NT2/D1 (cell line): ENCODE measurements around the gene WAS.
"Not testable (repeated sequence)": the region's sequence is repeated elsewhere in the genome, so short reads cannot be mapped to it uniquely, and the experiment has no call there.

Experiments used
- DNase-seq: peaks from one replicate; pipeline ENCODE4 v3.0.0-alpha.2; 2011; ENCODE audit warnings: low read depth, low spot score
- H3K27me3 ChIP-seq: 2 replicates; pipeline ENCODE4 v1.6.0; 2011; ENCODE audit warnings: mild to moderate bottlenecking; ENCODE audit not compliant: insufficient read length, insufficient read depth
- H3K36me3 ChIP-seq: 2 replicates; pipeline ENCODE4 v1.6.1; 2011; ENCODE audit warnings: mild to moderate bottlenecking, low read length, mixed read lengths; ENCODE audit not compliant: insufficient read depth, insufficient read length
- H3K4me1 ChIP-seq: 2 replicates; pipeline ENCODE4 v1.5.1; 2011; ENCODE audit not compliant: insufficient read depth, insufficient read length
- H3K4me3 ChIP-seq: 2 replicates; pipeline ENCODE4 v1.5.1; 2011; ENCODE audit warnings: low read depth; ENCODE audit not compliant: insufficient read length
- H3K9ac ChIP-seq: 2 replicates; pipeline ENCODE4 v1.6.0; 2011; ENCODE audit warnings: low read depth; ENCODE audit not compliant: insufficient read length
- H3K9me3 ChIP-seq: 2 replicates; pipeline ENCODE4 v1.5.1; 2011; ENCODE audit warnings: mild to moderate bottlenecking, low read length; ENCODE audit not compliant: insufficient read depth
- SUZ12 ChIP-seq: IDR thresholded peaks from 2 replicates; pipeline ENCODE4 v1.6.1; 2011; ENCODE audit not compliant: insufficient read length, insufficient read depth; ENCODE audit errors: extremely low read depth
- YY1 ChIP-seq: IDR thresholded peaks from 2 replicates; pipeline ENCODE4 v1.6.1; 2011; ENCODE audit not compliant: insufficient read length, insufficient read depth
- ZNF274 ChIP-seq: IDR thresholded peaks from 2 replicates; pipeline ENCODE4 v1.6.1; 2011; ENCODE audit warnings: mild to moderate bottlenecking, low read depth, low read length

Gene WAS

GRCh38 chrX:48677516-48677915, 6.1 kb upstream of the WAS start:
- Histone ChIP-seq H3K9ac (peak overlapping the region; percentile 93), H3K4me3 (peak overlapping the region; percentile 88), H3K36me3 (no peaks in the 10 kb centered on the region), H3K9me3 (no peaks in the 10 kb centered on the region), H3K27me3 (no peaks in the 10 kb centered on the region), H3K4me1 (no peaks in the 10 kb centered on the region)
- TF ChIP-seq YY1 (no peak), ZNF274 (no peak), SUZ12 (no peak)
- no peak for DNase-seq

GRCh38 chrX:48680467-48680866, 3.1 kb upstream of the WAS start:
- H3K4me3 ChIP-seq, H3K9ac ChIP-seq, DNase-seq, H3K9me3 ChIP-seq, H3K4me1 ChIP-seq, H3K27me3 ChIP-seq, H3K36me3 ChIP-seq: not testable (repeated sequence)

GRCh38 chrX:48680925-48681324, 2.7 kb upstream of the WAS start:
- not testable (repeated sequence) for DNase-seq, H3K4me1 ChIP-seq, H3K27me3 ChIP-seq, H3K4me3 ChIP-seq, H3K36me3 ChIP-seq, H3K9me3 ChIP-seq, H3K9ac ChIP-seq

GRCh38 chrX:48681539-48682183, 1.9 kb upstream of the WAS start:
- Histone ChIP-seq H3K27me3 (no peaks in the 10 kb centered on the region), H3K4me1 (peaks cover 4% of the 10 kb centered on the region), H3K9me3 (no peaks in the 10 kb centered on the region), H3K4me3 (no peak overlapping the region), H3K36me3 (no peaks in the 10 kb centered on the region), H3K9ac (no peak overlapping the region)
- DNase-seq = no peak
- TF ChIP-seq ZNF274 = no peak
- no peak for TF ChIP-seq SUZ12
- no peak for TF ChIP-seq YY1

- not testable (repeated sequence) for H3K9ac ChIP-seq, H3K9me3 ChIP-seq, H3K4me3 ChIP-seq, H3K27me3 ChIP-seq, DNase-seq, H3K4me1 ChIP-seq, H3K36me3 ChIP-seq
These were observed 804 bp upstream of the WAS start for GRCh38 chrX:48682795-48683194.

GRCh38 chrX:48684134-48684533, 535 bp downstream of the WAS start:
- Histone ChIP-seq H3K36me3 (no peaks in the 10 kb centered on the region), H3K4me1 (peaks cover 4% of the 10 kb centered on the region), H3K9ac (no peak overlapping the region), H3K27me3 (no peaks in the 10 kb centered on the region), H3K4me3 (no peak overlapping the region), H3K9me3 (no peaks in the 10 kb centered on the region)
- DNase-seq = no peak
- TF ChIP-seq ZNF274 (no peak), YY1 (no peak), SUZ12 (no peak)

- H3K36me3 ChIP-seq = no peaks in the 10 kb centered on the region
- H3K4me3 ChIP-seq = no peak overlapping the region
- no peaks in the 10 kb centered on the region for H3K27me3 ChIP-seq
- H3K9ac ChIP-seq = no peak overlapping the region
- H3K9me3 ChIP-seq = no peaks in the 10 kb centered on the region
- no peak for DNase-seq
- peaks cover 4% of the 10 kb centered on the region for H3K4me1 ChIP-seq
- no peak for TF ChIP-seq YY1
- no peak for TF ChIP-seq SUZ12
- TF ChIP-seq ZNF274 = no peak
These were observed 1.8 kb downstream of the WAS start for GRCh38 chrX:48685416-48685815.

GRCh38 chrX:48688531-48689150, 5.0 kb downstream of the WAS start:
- no peaks in the 10 kb centered on the region for H3K36me3 ChIP-seq
- H3K4me1 ChIP-seq = peaks cover 4% of the 10 kb centered on the region
- TF ChIP-seq YY1 (no peak), SUZ12 (no peak), ZNF274 (no peak)
- H3K27me3 ChIP-seq = peaks cover 3% of the 10 kb centered on the region
- H3K9ac ChIP-seq = no peak overlapping the region
- no peak for DNase-seq
- H3K4me3 ChIP-seq = no peak overlapping the region
- no peaks in the 10 kb centered on the region for H3K9me3 ChIP-seq
